ENCODE measurements around the gene F12.

The F12 gene

GRCh38 chr5:177409043-177409801 lies at the start of gene F12:
F12 (minus strand) TSS chr5:177409564; CDS start chr5:177409527, 37 bp downstream.
- no peak for DNase-seq

- no peak for DNase-seq
Observed at GRCh38 chr5:177458912-177459350, 49.6 kb upstream of the F12 start.

- DNase-seq = no peak
Observed at GRCh38 chr5:177457852-177458681, 48.7 kb upstream of the F12 start.

- peak; percentile 88 for DNase-seq
Observed at GRCh38 chr5:177456976-177457851, 47.9 kb upstream of the F12 start.

- DNase-seq = no peak
Observed at GRCh38 chr5:177456591-177456964, 47.2 kb upstream of the F12 start.

- DNase-seq = peak; percentile 81
Observed at GRCh38 chr5:177455661-177456590, 46.6 kb upstream of the F12 start.

- peak; percentile 50 for DNase-seq
Observed at GRCh38 chr5:177455036-177455660, 45.8 kb upstream of the F12 start.

- DNase-seq = peak; percentile 71
Observed at GRCh38 chr5:177454397-177455035, 45.2 kb upstream of the F12 start.

GRCh38 chr5:177453852-177454396 lies 44.6 kb upstream of the F12 start:
- no peak for DNase-seq

- no peak for DNase-seq
Observed at GRCh38 chr5:177452688-177453638, 43.6 kb upstream of the F12 start.

- no peak for DNase-seq
Observed at GRCh38 chr5:177450667-177451424, 41.5 kb upstream of the F12 start.

- DNase-seq = no peak
Observed at GRCh38 chr5:177449140-177450061, 40.0 kb upstream of the F12 start.

GRCh38 chr5:177448244-177448950 lies 39.0 kb upstream of the F12 start:
- DNase-seq = no peak

- DNase-seq = no peak
Observed at GRCh38 chr5:177447611-177448243, 38.4 kb upstream of the F12 start.

- DNase-seq = peak; percentile 34
Observed at GRCh38 chr5:177447066-177447610, 37.8 kb upstream of the F12 start.

Data from NCI-H510A (cell line).